ENCODE measurements around the gene CX3CR1.
"Not testable (repeated sequence)": the region's sequence is repeated elsewhere in the genome, so short reads cannot be mapped to it uniquely, and the experiment has no call there.

The CX3CR1 gene

DNA sequence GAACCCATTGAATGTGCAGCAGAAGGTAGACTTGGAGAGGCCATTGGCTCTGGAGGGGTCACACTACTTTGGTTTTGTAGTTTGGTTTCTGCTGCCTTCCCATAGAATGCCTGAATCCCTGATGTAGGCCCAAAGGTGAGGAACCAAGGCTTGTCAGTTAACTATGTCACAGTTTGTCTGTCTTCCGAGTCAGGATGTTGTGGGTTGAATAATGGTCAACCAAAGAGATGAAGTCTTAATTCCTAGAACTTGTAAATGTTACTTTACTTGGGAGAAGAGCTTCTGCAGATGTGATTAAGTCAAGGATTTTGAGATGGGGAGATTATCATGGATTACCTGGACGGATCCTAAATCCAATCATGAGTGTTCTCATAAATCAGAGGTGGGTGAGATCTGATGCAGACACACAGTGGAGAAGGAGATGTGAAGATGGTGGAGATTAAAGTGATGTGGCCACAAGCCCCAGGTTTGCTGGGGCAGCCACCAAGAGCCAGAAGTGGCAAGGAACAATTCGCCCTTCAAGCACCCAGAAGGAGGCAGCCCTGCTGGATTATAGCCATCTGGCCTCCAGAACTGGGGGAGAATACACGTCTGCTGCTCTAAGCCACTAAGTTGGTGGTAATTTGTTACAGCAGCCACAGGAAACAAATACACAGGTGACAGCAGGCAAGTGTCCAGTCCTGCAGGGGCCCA lies 47.4 kb upstream of the CX3CR1 start:
- Histone ChIP-seq H3K4me1 (ENCODE audit: low read length) (peaks cover 27% of the 10 kb centered on the region), H3K9ac (ENCODE audit: low read length) (no peak overlapping the region; the same call in 1 of the 2 replicates), H2AFZ (ENCODE audit: low read depth, low read length) (peak overlapping the region; percentile 66; the same call in 1 of the 2 replicates), H3K36me3 (replicated peaks; ENCODE audit: low read depth, low read length) (no peaks in the 10 kb centered on the region), H3K4me2 (ENCODE audit: low read length) (peak overlapping the region; percentile 80), H3K27me3 (ENCODE audit: low read depth, low read length) (no peaks in the 10 kb centered on the region), H3K79me2 (ENCODE audit: low read length) (no peaks in the 10 kb centered on the region), H3K4me3 (ENCODE audit: low read length) (peak overlapping the region; percentile 55; the same call in 1 of the 2 replicates), H3K9me3 (ENCODE audit: insufficient read depth, low read length) (no peaks in the 10 kb centered on the region), H3K27ac (ENCODE audit: low read length) (peak overlapping the region; percentile 29), H4K20me1 (ENCODE audit: insufficient read depth, low read length) (no peaks in the 10 kb centered on the region)
- no peak for TF ChIP-seq EZH2phosphoT487 (IDR thresholded peaks at IDR 0.05; ENCODE audit: low read depth)
- TF ChIP-seq, protein P1, sequence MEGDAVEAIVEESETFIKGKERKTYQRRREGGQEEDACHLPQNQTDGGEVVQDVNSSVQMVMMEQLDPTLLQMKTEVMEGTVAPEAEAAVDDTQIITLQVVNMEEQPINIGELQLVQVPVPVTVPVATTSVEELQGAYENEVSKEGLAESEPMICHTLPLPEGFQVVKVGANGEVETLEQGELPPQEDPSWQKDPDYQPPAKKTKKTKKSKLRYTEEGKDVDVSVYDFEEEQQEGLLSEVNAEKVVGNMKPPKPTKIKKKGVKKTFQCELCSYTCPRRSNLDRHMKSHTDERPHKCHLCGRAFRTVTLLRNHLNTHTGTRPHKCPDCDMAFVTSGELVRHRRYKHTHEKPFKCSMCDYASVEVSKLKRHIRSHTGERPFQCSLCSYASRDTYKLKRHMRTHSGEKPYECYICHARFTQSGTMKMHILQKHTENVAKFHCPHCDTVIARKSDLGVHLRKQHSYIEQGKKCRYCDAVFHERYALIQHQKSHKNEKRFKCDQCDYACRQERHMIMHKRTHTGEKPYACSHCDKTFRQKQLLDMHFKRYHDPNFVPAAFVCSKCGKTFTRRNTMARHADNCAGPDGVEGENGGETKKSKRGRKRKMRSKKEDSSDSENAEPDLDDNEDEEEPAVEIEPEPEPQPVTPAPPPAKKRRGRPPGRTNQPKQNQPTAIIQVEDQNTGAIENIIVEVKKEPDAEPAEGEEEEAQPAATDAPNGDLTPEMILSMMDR (IDR thresholded peaks at IDR 0.05; ENCODE audit: low read depth, low read length): no peak

DNA sequence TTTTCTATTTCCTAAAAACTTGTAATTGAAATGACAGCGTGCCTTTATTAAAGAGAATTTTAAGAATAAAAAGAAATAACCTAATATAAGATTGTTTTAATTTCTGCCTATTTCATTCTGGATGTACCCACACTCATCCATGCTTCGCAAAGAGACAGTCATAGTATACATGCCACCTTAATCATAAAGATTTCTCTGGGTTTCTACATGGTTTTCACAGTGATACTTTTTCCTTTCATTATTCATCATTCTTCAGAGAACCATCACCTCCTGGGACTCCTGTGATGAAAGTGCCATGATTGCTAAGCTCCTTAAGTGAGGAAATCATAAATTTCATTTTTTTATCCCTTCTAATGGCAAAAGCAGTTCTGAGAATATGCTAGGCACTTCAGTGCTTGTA lies 45.4 kb upstream of the CX3CR1 start:
- Histone ChIP-seq H3K4me2 (ENCODE audit: low read length) (no peak overlapping the region), H3K36me3 (replicated peaks; ENCODE audit: low read depth, low read length) (no peaks in the 10 kb centered on the region), H3K4me3 (ENCODE audit: low read length) (no peak overlapping the region), H3K27ac (ENCODE audit: low read length) (no peak overlapping the region), H3K9ac (ENCODE audit: low read length) (no peak overlapping the region), H3K79me2 (ENCODE audit: low read length) (no peaks in the 10 kb centered on the region), H3K27me3 (ENCODE audit: low read depth, low read length) (peaks cover 1% of the 10 kb centered on the region; the same call in 1 of the 2 replicates), H3K4me1 (ENCODE audit: low read length) (peaks cover 30% of the 10 kb centered on the region), H3K9me3 (ENCODE audit: insufficient read depth, low read length) (no peaks in the 10 kb centered on the region), H4K20me1 (ENCODE audit: insufficient read depth, low read length) (no peaks in the 10 kb centered on the region), H2AFZ (ENCODE audit: low read depth, low read length) (no peak overlapping the region)
- TF ChIP-seq, protein P1 (IDR thresholded peaks at IDR 0.05; ENCODE audit: low read depth, low read length): no peak
- no peak for TF ChIP-seq EZH2phosphoT487 (IDR thresholded peaks at IDR 0.05; ENCODE audit: low read depth)

DNA sequence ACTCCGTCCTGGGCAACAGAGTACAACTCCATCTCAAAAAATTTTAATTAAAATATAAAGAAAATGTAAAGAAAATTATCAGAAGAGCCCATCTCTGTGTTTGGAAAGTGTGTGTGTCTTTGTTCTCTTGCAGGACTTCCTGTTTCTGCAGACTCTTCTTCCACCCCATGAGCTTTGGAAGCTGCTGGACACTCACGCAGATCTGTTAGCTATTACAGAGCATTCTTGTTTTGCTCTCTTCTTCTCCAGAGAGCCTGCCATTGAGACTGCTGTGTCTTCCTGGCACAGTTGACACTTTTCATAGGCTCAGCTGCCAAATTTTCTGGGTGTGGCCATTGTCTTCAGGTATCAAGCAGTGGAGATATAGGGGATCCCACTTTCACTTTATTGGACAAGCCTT lies 43.7 kb upstream of the CX3CR1 start:
- no peak overlapping the region for H3K27ac ChIP-seq (ENCODE audit: low read length)
- no peak for TF ChIP-seq EZH2phosphoT487 (IDR thresholded peaks at IDR 0.05; ENCODE audit: low read depth)
- TF ChIP-seq, protein P1 (IDR thresholded peaks at IDR 0.05; ENCODE audit: low read depth, low read length): no peak
- no peak overlapping the region for H2AFZ ChIP-seq (ENCODE audit: low read depth, low read length)
- H3K4me3 ChIP-seq (ENCODE audit: low read length): no peak overlapping the region
- H4K20me1 ChIP-seq (ENCODE audit: insufficient read depth, low read length): no peaks in the 10 kb centered on the region
- no peaks in the 10 kb centered on the region; the same call in 1 of the 2 replicates for H3K9me3 ChIP-seq (ENCODE audit: insufficient read depth, low read length)
- H3K79me2 ChIP-seq (ENCODE audit: low read length): no peaks in the 10 kb centered on the region
- H3K4me1 ChIP-seq (ENCODE audit: low read length): peaks cover 20% of the 10 kb centered on the region
- peaks cover 6% of the 10 kb centered on the region; the same call in 1 of the 2 replicates for H3K27me3 ChIP-seq (ENCODE audit: low read depth, low read length)
- H3K9ac ChIP-seq (ENCODE audit: low read length): no peak overlapping the region
- no peaks in the 10 kb centered on the region for H3K36me3 ChIP-seq (replicated peaks; ENCODE audit: low read depth, low read length)
- H3K4me2 ChIP-seq (ENCODE audit: low read length): no peak overlapping the region

DNA sequence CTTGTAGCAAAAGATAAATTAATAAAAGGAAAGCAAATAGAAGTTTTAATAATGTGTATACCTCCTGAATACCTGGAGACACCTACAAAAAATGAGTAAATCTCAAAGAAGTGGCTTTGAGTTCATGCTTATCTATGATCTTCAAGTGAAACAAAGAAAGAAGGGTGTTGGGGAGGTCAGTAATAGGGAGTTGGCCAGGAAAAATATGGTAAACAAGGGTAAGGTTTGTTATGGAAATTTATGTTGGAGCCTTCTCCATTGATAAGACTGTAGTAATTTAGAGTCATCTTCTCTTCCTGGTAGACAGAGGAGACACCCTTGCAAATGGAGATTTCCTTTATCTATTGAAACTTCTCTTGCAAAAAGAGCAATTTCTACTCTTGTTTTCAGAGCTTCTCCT lies 43.1 kb upstream of the CX3CR1 start:
- H3K9ac ChIP-seq (ENCODE audit: low read length): no peak overlapping the region
- no peaks in the 10 kb centered on the region for H3K36me3 ChIP-seq (replicated peaks; ENCODE audit: low read depth, low read length)
- TF ChIP-seq EZH2phosphoT487 (IDR thresholded peaks at IDR 0.05; ENCODE audit: low read depth): no peak
- no peaks in the 10 kb centered on the region; the same call in 1 of the 2 replicates for H3K9me3 ChIP-seq (ENCODE audit: insufficient read depth, low read length)
- H3K4me3 ChIP-seq (ENCODE audit: low read length): no peak overlapping the region
- H3K4me2 ChIP-seq (ENCODE audit: low read length): no peak overlapping the region
- H3K27ac ChIP-seq (ENCODE audit: low read length): no peak overlapping the region
- peaks cover 15% of the 10 kb centered on the region for H3K4me1 ChIP-seq (ENCODE audit: low read length)
- H3K27me3 ChIP-seq (ENCODE audit: low read depth, low read length): peaks cover 6% of the 10 kb centered on the region; the same call in 1 of the 2 replicates
- H2AFZ ChIP-seq (ENCODE audit: low read depth, low read length): no peak overlapping the region
- H4K20me1 ChIP-seq (ENCODE audit: insufficient read depth, low read length): no peaks in the 10 kb centered on the region
- H3K79me2 ChIP-seq (ENCODE audit: low read length): no peaks in the 10 kb centered on the region

DNA sequence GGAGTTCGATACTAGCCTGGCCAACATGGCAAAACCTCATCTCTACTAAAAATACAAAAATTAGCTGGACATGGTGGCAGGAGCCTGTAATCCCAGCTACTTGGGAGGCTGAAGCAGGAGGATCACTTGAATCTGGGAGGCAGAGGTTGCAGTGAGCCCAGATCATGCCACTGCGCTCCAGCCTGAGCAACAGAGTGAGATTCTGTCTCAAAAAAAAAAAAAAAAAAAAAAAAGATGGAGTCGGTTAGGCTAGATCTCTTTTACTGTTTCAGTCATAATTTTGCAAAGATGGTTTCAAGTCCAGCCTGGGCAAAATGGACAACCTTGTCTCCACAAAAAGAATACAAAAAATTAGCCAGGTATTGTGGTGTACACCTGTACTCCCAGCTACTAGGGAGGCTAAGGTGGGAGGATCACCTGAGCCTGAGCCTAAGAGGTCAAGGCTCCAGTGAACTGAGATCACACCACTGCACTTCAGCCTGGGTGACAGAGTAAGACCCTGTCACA lies 42.4 kb upstream of the CX3CR1 start:
- H2AFZ ChIP-seq (ENCODE audit: low read depth, low read length); H3K4me2 ChIP-seq (ENCODE audit: low read length); H3K4me3 ChIP-seq (ENCODE audit: low read length); H3K27me3 ChIP-seq (ENCODE audit: low read depth, low read length); H3K4me1 ChIP-seq (ENCODE audit: low read length); H3K36me3 ChIP-seq (replicated peaks; ENCODE audit: low read depth, low read length); H3K27ac ChIP-seq (ENCODE audit: low read length); H3K79me2 ChIP-seq (ENCODE audit: low read length); H3K9me3 ChIP-seq (ENCODE audit: insufficient read depth, low read length); H3K9ac ChIP-seq (ENCODE audit: low read length); H4K20me1 ChIP-seq (ENCODE audit: insufficient read depth, low read length): not testable (repeated sequence)

DNA sequence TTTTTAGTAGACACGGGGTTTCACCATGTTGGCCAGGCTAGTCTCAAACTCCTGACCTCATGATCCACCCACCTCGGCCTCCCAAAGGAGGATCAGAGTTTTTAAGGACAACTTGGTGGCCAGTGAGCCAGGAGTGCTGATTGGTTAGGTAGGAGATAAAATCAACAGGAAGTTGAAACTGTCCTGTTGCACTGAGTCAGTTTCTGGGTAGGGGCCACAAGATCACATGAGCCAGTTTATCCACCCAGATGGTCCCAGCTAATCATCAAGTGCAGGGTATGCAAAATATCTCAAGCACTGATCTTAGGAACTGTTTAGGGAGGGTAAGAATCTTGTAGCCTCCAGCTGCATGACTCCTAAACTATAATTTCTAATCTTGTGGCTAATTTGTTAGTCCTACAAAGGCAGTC lies 41.7 kb upstream of the CX3CR1 start:
- not testable (repeated sequence) for H3K9me3 ChIP-seq (ENCODE audit: insufficient read depth, low read length); H3K9ac ChIP-seq (ENCODE audit: low read length); H3K4me3 ChIP-seq (ENCODE audit: low read length); H3K79me2 ChIP-seq (ENCODE audit: low read length); H2AFZ ChIP-seq (ENCODE audit: low read depth, low read length); H3K27ac ChIP-seq (ENCODE audit: low read length); H3K4me1 ChIP-seq (ENCODE audit: low read length); H3K4me2 ChIP-seq (ENCODE audit: low read length); H4K20me1 ChIP-seq (ENCODE audit: insufficient read depth, low read length); H3K36me3 ChIP-seq (replicated peaks; ENCODE audit: low read depth, low read length); H3K27me3 ChIP-seq (ENCODE audit: low read depth, low read length)
